Measurements from ENCODE around the gene MAMDC4. TPM values are rescaled to one million over a fixed set of nuclear protein-coding genes. Genes with fewer than 3 reads are reported as not detected.
A peak's percentile ranks its signal among the peaks of the same experiment; 100 is the strongest.

The MAMDC4 gene
- total RNA-seq, 1 donor from 2014 or later: 6.1 TPM

- ChIA-PET POLR2A (interaction anchor here (0.6 to 8.2 kb wide), 22 partner anchors 9 to 339 kb away, joined by 3 to 95 read pairs (median 5); partner anchors contain the start of genes AJM1, EDF1, FBXW5 and FUT7), CTCF (interaction anchor here (0.7 to 1.9 kb wide), 6 partner anchors 15 to 128 kb away, joined by 3 to 8 read pairs (median 5); partner anchors contain the start of genes AJM1, C8G, FBXW5 and TRAF2)
- peak; percentile 42 for DNase-seq
- no peaks in the 10 kb centered on the region for H3K27me3 Mint-ChIP-seq
- H3K4me3 Mint-ChIP-seq: peak overlapping the region; percentile 72
- peak; percentile 60 for ATAC-seq (ENCODE audit: low read depth)
- H3K36me3 Mint-ChIP-seq (ENCODE audit: low read depth): peaks cover 60% of the 10 kb centered on the region
- intact Hi-C loops (cut with micrococcal nuclease): loop anchor here (1.0 to 5.0 kb wide), 6 partner anchors 15 to 59 kb away; partner anchors contain the start of genes AJM1, EDF1, FBXW5 and TRAF2
- peaks cover 64% of the 10 kb centered on the region for H3K4me1 Mint-ChIP-seq
- no peaks in the 10 kb centered on the region for H3K9me3 Mint-ChIP-seq
- H3K27ac Mint-ChIP-seq: peak overlapping the region; percentile 95
- no peak for TF ChIP-seq CTCF (IDR thresholded peaks at IDR 0.05)
These were observed 49.5 kb downstream of the MAMDC4 start for GRCh38 chr9:136901516-136902258.

- no peaks in the 10 kb centered on the region for H3K27me3 Mint-ChIP-seq
- TF ChIP-seq CTCF (IDR thresholded peaks at IDR 0.05): no peak
- intact Hi-C loops (cut with micrococcal nuclease): loop anchor here (1.0 to 5.0 kb wide), 6 partner anchors 16 to 60 kb away; partner anchors contain the start of genes AJM1, EDF1, FBXW5 and TRAF2
- peak; percentile 69 for DNase-seq
- ChIA-PET CTCF (interaction anchor here (0.7 to 1.9 kb wide), 6 partner anchors 16 to 127 kb away, joined by 3 to 8 read pairs (median 5); partner anchors contain the start of genes AJM1, C8G, FBXW5 and TRAF2), POLR2A (interaction anchor here (0.6 to 8.2 kb wide), 20 partner anchors 8 to 339 kb away, joined by 3 to 95 read pairs (median 6); partner anchors contain the start of genes AJM1, EDF1, FBXW5 and FUT7)
- H3K9me3 Mint-ChIP-seq: no peaks in the 10 kb centered on the region
- peak; percentile 85 for ATAC-seq (ENCODE audit: low read depth)
- H3K36me3 Mint-ChIP-seq (ENCODE audit: low read depth): peaks cover 65% of the 10 kb centered on the region
- peak overlapping the region; percentile 72 for H3K4me3 Mint-ChIP-seq
- peak overlapping the region; percentile 95 for H3K27ac Mint-ChIP-seq
- H3K4me1 Mint-ChIP-seq: peaks cover 63% of the 10 kb centered on the region
These were observed 50.2 kb downstream of the MAMDC4 start for GRCh38 chr9:136902259-136902821.

GRCh38 chr9:136903041-136903554, 51.0 kb downstream of the MAMDC4 start:
- TF ChIP-seq CTCF (IDR thresholded peaks at IDR 0.05): no peak
- no peak overlapping the region for H3K4me3 Mint-ChIP-seq
- peak overlapping the region; percentile 95 for H3K27ac Mint-ChIP-seq
- peaks cover 65% of the 10 kb centered on the region for H3K4me1 Mint-ChIP-seq
- ATAC-seq (ENCODE audit: low read depth) (no peak), DNase-seq (no peak)
- POLR2A ChIA-PET: interaction anchor here (0.9 to 8.2 kb wide), 13 partner anchors 11 to 320 kb away, joined by 3 to 95 read pairs (median 9); partner anchors contain the start of genes AJM1, EDF1, FBXW5 and SSNA1
- no peaks in the 10 kb centered on the region for H3K9me3 Mint-ChIP-seq
- peaks cover 72% of the 10 kb centered on the region for H3K36me3 Mint-ChIP-seq (ENCODE audit: low read depth)
- CTCF ChIA-PET: interaction anchor here (1.0 to 1.9 kb wide), 2 partner anchors 41 to 60 kb away, joined by 3 to 6 read pairs; partner anchors contain the start of genes C8G and FBXW5
- intact Hi-C loops (cut with micrococcal nuclease): loop anchor here (5.0 kb wide), 1 partner anchor 36 kb away; the partner anchor contains the start of gene EDF1
- no peaks in the 10 kb centered on the region for H3K27me3 Mint-ChIP-seq

GRCh38 chr9:136906266-136906665, 54.1 kb downstream of the MAMDC4 start:
- ATAC-seq (ENCODE audit: low read depth): no peak

More at GRCh38 chr9:136906266-136906665, 54.1 kb downstream of the MAMDC4 start:
- POLR2A ChIA-PET: interaction anchor here (1.4 kb wide), 1 partner anchor 335 kb away, joined by 3 read pairs; the partner anchor contains the start of gene TUBB4B
- Mint-ChIP-seq H3K4me1 (peaks cover 47% of the 10 kb centered on the region), H3K36me3 (ENCODE audit: low read depth) (peaks cover 75% of the 10 kb centered on the region), H3K9me3 (no peaks in the 10 kb centered on the region), H3K27me3 (no peaks in the 10 kb centered on the region), H3K27ac (peak overlapping the region; percentile 74), H3K4me3 (no peak overlapping the region)
- intact Hi-C loops (cut with micrococcal nuclease): no loop called here
- CTCF ChIA-PET: no interaction called here
- no peak for TF ChIP-seq CTCF (IDR thresholded peaks at IDR 0.05)
- DNase-seq: no peak
